K562 (cell line): ENCODE data around the gene TXN2. TPM values are rescaled to one million over a fixed set of nuclear protein-coding genes. Genes with fewer than 3 reads are reported as not detected.

ENCODE experiments used
- ATAC-seq: fragments of 200-7000 bp; cut with Tn5 transposase; 3 replicates; pipeline ENCODE4 v1.9.1; 2020; ENCODE audit warnings: moderate library complexity
- BruUV-seq: library from RNA; stranded (reverse); fragments of 400-500 nt; replicated peaks from 2 replicates; lab custom pipeline; 2021; lab: Mats Ljungman, UMichigan
- CTCF ChIA-PET: fragments of 300-600 bp; formaldehyde crosslinking; extraction: SDS; loops from one replicate; lab custom pipeline; 2021; ENCODE audit warnings: low intra/inter-chr PET ratio; lab: Yijun Ruan, JAX
- POLR2A ChIA-PET: fragments of 300-600, 350-650 bp; sonication (Branson Sonifier 250); formaldehyde crosslinking; extraction: SDS; loops from one replicate; lab custom pipeline; 2021; ENCODE audit warnings: antibody characterized with exemption, inconsistent platforms; lab: Yijun Ruan, JAX
- DNase-seq, 4 experiments: peaks; one replicate each; pipeline versions ENCODE4 v3.0.0 to v3.0.0-alpha.2; 2011 to 2018; ENCODE audit warnings: low spot score in 3 of 4, mixed read lengths in 3 of 4; ENCODE audit errors: extremely low read depth in 1 of 4
- FAIRE-seq: peaks from 2 replicates; lab custom pipeline; 2011; peaks lifted over from hg19 to GRCh38; lab: Jason Lieb, UNC
- H2AFZ ChIP-seq: 2 replicates; pipeline ENCODE4 v1.6.0; 2011; ENCODE audit warnings: low read depth, low read length, control low read depth, inconsistent platforms
- H3K27ac ChIP-seq: fragments of 200-600 bp; 3 replicates; pipeline ENCODE4 v1.8.0; 2011; ENCODE audit warnings: low read depth, mild to moderate bottlenecking, control low read depth, inconsistent platforms, low read length, moderate library complexity, mixed read lengths; ENCODE audit errors: extremely low read depth
- H3K27me3 ChIP-seq, 2 experiments: fragments of 300-600 bp in 1 of 2; 2 replicates in 1 of 2; 3 replicates in 1 of 2; pipeline versions ENCODE4 v1.6.0 to v1.8.0; 2011; ENCODE audit warnings: inconsistent platforms in 2 of 2, low read length in 2 of 2, mild to moderate bottlenecking in 1 of 2, mixed read lengths in 1 of 2, moderate library complexity in 1 of 2; ENCODE audit not compliant: control insufficient read depth in 2 of 2, insufficient read depth in 2 of 2
- H3K36me3 ChIP-seq: fragments of 300-600 bp; 3 replicates; pipeline ENCODE4 v1.8.0; 2011; ENCODE audit warnings: mild to moderate bottlenecking, low read length, inconsistent platforms; ENCODE audit not compliant: control insufficient read depth, insufficient read depth
- H3K4me1 ChIP-seq, 2 experiments: fragments of 200-600 bp in 1 of 2; replicated peaks in 1 of 2; 2 replicates in 1 of 2; 3 replicates in 1 of 2; pipeline versions ENCODE4 v1.5.1 to v1.8.0; 2011; ENCODE audit warnings: inconsistent platforms in 2 of 2, low read length in 2 of 2, mild to moderate bottlenecking in 1 of 2, mixed read lengths in 1 of 2, moderate library complexity in 1 of 2; ENCODE audit not compliant: control insufficient read depth in 2 of 2, insufficient read depth in 2 of 2
- H3K4me2 ChIP-seq: 2 replicates; pipeline ENCODE4 v1.6.1; 2011; ENCODE audit warnings: low read length, control low read depth, inconsistent platforms, mixed read lengths; ENCODE audit not compliant: insufficient read depth
- H3K4me3 ChIP-seq: fragments of 200-600 bp; sonication (generic), shearing (Covaris generic); 2 replicates; pipeline ENCODE4 v1.5.1; 2016; ENCODE audit warnings: control low read depth, inconsistent platforms
- H3K79me2 ChIP-seq: fragments of 200-600 bp; 3 replicates; pipeline ENCODE4 v1.8.0; 2011; ENCODE audit warnings: low read length, inconsistent platforms; ENCODE audit not compliant: control insufficient read depth, insufficient read depth
- H3K9ac ChIP-seq, 2 experiments: 2 replicates each; pipeline versions ENCODE4 v1.6.0 to v1.6.1; 2011; ENCODE audit warnings: low read depth in 2 of 2, low read length in 2 of 2, control low read depth in 1 of 2, inconsistent platforms in 1 of 2, mild to moderate bottlenecking in 1 of 2, mixed read lengths in 1 of 2; ENCODE audit not compliant: insufficient read depth in 1 of 2
- H3K9me1 ChIP-seq: one replicate; pipeline ENCODE4 v1.6.0; 2011; ENCODE audit warnings: inconsistent platforms, mild to moderate bottlenecking, low read length, moderate library complexity; ENCODE audit not compliant: control insufficient read depth, insufficient read depth
- H3K9me3 ChIP-seq: replicated peaks from 2 replicates; pipeline ENCODE4 v1.5.1; 2011; ENCODE audit warnings: low read depth, low read length, inconsistent platforms; ENCODE audit not compliant: control insufficient read depth, insufficient read depth
- H4K20me1 ChIP-seq: replicated peaks from 2 replicates; pipeline ENCODE4 v1.6.1; 2011; ENCODE audit warnings: low read length, inconsistent platforms, mixed read lengths; ENCODE audit not compliant: control insufficient read depth, insufficient read depth
- CBX3 ChIP-seq, 2 experiments: IDR thresholded peaks; 1 replicate in 1 of 2; 2 replicates in 1 of 2; pipeline ENCODE4 v1.6.1; 2012; ENCODE audit warnings: inconsistent platforms in 2 of 2, low read length in 2 of 2, borderline replicate concordance in 1 of 2, control low read depth in 1 of 2
- CBX5 ChIP-seq: IDR thresholded peaks from 2 replicates; pipeline ENCODE4 v1.6.1; 2014; ENCODE audit warnings: low read depth, borderline replicate concordance
- CTCFL ChIP-seq: IDR thresholded peaks from 2 replicates; pipeline ENCODE4 v1.6.1; 2011; ENCODE audit warnings: borderline replicate concordance, low read depth, mild to moderate bottlenecking, moderate library complexity, low read length; ENCODE audit not compliant: insufficient read depth, poor library complexity, severe bottlenecking
- EGR1 ChIP-seq: fragments of 450-650 bp; conservative IDR thresholded peaks from 2 replicates; pipeline ENCODE4 v1.6.1; 2017; ENCODE audit warnings: mild to moderate bottlenecking
- RAD21 ChIP-seq, 2 experiments: fragments of 250-450 bp in 1 of 2; fragments of 450-650 bp in 1 of 2; sonication (Bioruptor Pico) in 1 of 2; formaldehyde crosslinking in 1 of 2; IDR thresholded peaks in 1 of 2; conservative IDR thresholded peaks in 1 of 2; 2 replicates each; pipeline versions ENCODE4 v1.4.0 to v1.8.0; 2020 to 2022; ENCODE audit warnings: mild to moderate bottlenecking in 2 of 2, moderate library complexity in 1 of 2
- SIN3A ChIP-seq, 2 experiments: fragments of 150-350 bp in 1 of 2; IDR thresholded peaks; 2 replicates each; pipeline ENCODE4 v1.6.1; 2011 to 2016; ENCODE audit warnings: borderline replicate concordance in 2 of 2, low read depth in 2 of 2, low read length in 2 of 2, mild to moderate bottlenecking in 2 of 2, moderate library complexity in 2 of 2; ENCODE audit not compliant: control insufficient read depth in 1 of 2
- STAG1 ChIP-seq: sonication (generic); formaldehyde crosslinking; IDR thresholded peaks from 2 replicates; pipeline ENCODE4 v1.5.0; 2020; ENCODE audit warnings: missing genetic modification reagents, borderline replicate concordance
- ZNF133 ChIP-seq: fragments of 250-450 bp; sonication (Bioruptor Pico); IDR thresholded peaks from 2 replicates; pipeline ENCODE4 v1.4.0; 2020; ENCODE audit warnings: mild to moderate bottlenecking
- WGBS: fragments of 100-300 bp; shearing (Covaris generic); methylation state at CpG from one replicate; pipeline ENCODE4 v1.1.6; 2016; ENCODE audit warnings: low coverage, mixed read lengths; ENCODE audit not compliant: insufficient coverage; ENCODE audit errors: missing lambda C conversion rate; 5-methylcytosine and 5-hydroxymethylcytosine counted together
- in situ Hi-C: fragments of 300-500 bp; cut with MboI; formaldehyde crosslinking; loops from 4 replicates; pipeline ENCODE4 v1.15.0; 2018; ENCODE audit warnings: inconsistent platforms, mixed read lengths
- intact Hi-C: fragments of 100-400 bp; cut with micrococcal nuclease; formaldehyde crosslinking; loops from 2 replicates; pipeline ENCODE4 v1.14.2; 2022
- polyA plus RNA-seq, 8 experiments: library from polyadenylated mRNA; depleted of rRNA in 4 of 8; stranded (reverse) in 5 of 8; unstranded in 3 of 8; fragments of >200 nt; fragmentation: Nextera tagmentation in 2 of 8; fragmentation: Illumina TruSeq in 1 of 8; extraction: Ambion mirVana in 2 of 8; extraction: Trizol in 1 of 8; gene quantifications; 2 replicates each; pipeline versions ENCODE4 v1.2.1 to v1.2.3, GENCODE V29; 2011 to 2014; ENCODE audit warnings: inconsistent platforms in 1 of 8, missing spikeins in 1 of 8
- total RNA-seq, 7 experiments: library from RNA; depleted of rRNA in 6 of 7; stranded (reverse); fragments of >200 nt in 6 of 7; fragmentation: Illumina TruSeq in 2 of 7; extraction: Trizol in 2 of 7; gene quantifications; 2 replicates each; pipeline versions ENCODE4 v1.2.1 to v1.2.3, GENCODE V29; 2011 to 2021; ENCODE audit warnings: low replicate concordance in 1 of 7
- TF ChIP-seq, protein P1 (sequence below): sonication (generic); IDR thresholded peaks from 2 replicates; pipeline ENCODE4 v1.6.1; 2016
- TF ChIP-seq, protein P2 (sequence below): fragments of 450-650 bp; IDR thresholded peaks from 2 replicates; pipeline ENCODE4 v1.6.1; 2018; ENCODE audit warnings: mild to moderate bottlenecking, low read depth; ENCODE audit not compliant: partially characterized antibody

TXN2 gene
- total and polyA plus RNA-seq, 9 of the 15 experiments (the other 6 are each of a cell fraction or from before 2014, with no cell fraction given): 48.5 to 399 (median 118) TPM

GRCh38 chr22:36491155-36491554 is 9.7 kb upstream of the TXN2 start (continued):
- TF ChIP-seq, protein P1, sequence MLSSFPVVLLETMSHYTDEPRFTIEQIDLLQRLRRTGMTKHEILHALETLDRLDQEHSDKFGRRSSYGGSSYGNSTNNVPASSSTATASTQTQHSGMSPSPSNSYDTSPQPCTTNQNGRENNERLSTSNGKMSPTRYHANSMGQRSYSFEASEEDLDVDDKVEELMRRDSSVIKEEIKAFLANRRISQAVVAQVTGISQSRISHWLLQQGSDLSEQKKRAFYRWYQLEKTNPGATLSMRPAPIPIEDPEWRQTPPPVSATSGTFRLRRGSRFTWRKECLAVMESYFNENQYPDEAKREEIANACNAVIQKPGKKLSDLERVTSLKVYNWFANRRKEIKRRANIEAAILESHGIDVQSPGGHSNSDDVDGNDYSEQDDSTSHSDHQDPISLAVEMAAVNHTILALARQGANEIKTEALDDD: no peak
- TF ChIP-seq ZNF133 (CRISPR knock-in tag): no peak

DNA sequence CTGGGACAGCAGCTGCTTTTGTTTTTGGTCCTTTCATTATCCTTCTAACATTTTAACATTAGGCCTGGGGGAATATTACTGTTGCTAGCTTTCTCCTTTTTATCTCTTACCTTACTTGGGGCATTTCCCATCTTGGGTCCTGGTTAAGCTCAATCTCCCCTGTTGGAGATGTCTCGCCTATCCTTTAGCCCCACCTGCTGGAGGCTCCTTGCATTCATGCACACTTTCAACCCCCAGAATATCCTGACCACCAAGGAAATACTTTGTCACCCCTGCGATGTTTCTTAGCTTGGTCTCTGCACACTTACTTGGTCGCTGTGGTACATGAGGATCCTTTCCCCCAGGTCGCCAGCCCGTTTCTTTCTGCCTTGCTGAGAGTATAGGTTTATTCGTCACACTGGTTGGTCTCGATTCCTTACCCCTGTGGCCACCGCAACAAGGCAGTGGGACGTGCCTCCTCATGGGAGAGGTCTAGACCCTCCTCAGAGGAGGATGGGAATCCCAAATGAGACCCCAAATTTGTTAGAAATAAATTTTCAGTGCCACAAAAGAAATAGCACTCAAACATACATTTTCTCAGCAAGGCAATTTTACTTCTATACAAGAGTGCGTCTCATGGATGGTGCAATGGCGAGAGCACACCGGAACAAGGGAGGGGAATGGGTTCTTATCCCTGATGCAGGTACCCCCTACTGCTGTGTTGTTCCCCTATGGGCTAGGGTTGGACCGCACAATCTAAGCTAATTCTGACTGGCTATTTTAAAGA is 5.4 kb upstream of the TXN2 start:
- WGBS: 83% methylated on average over 13 of the region's 13 CpGs
- H3K9ac ChIP-seq: no peak overlapping the region
- H3K9me3 ChIP-seq: peaks cover 8% of the 10 kb centered on the region
- POLR2A ChIA-PET: interaction anchor here (0.7 to 1.1 kb wide), 2 partner anchors 11 to 247 kb away, joined by 3 to 5 read pairs; partner anchors contain the start of gene APOL2
- FAIRE-seq (peak; percentile 79), DNase-seq (peak in 2 of 4 experiments; percentile 22 to 61), ATAC-seq (0 out of 3 replicates have a peak, but pooled peaks have one; percentile 26)
- no peak overlapping the region for H3K4me2 ChIP-seq
- BruUV-seq: no TSS peak
- H3K36me3 ChIP-seq: peaks cover 41% of the 10 kb centered on the region; the same call in 2 of the 3 replicates
- no peak overlapping the region for H2AFZ ChIP-seq
- no peaks in the 10 kb centered on the region for H3K27me3 ChIP-seq
- no peaks in the 10 kb centered on the region for H3K9me1 ChIP-seq
- intact Hi-C loops: no loop called here
- no peaks in the 10 kb centered on the region for H3K79me2 ChIP-seq
- H3K4me1 ChIP-seq: peaks cover 0 to 7% of the 10 kb centered on the region in 2 experiments; a peak in 3 of 5 replicates
- no peak overlapping the region for H3K4me3 ChIP-seq
- no peaks in the 10 kb centered on the region for H4K20me1 ChIP-seq
- CTCF ChIA-PET: interaction anchor here (1.1 kb wide), 1 partner anchor 185 kb away, joined by 5 read pairs; no protein-coding TSS in a partner anchor
- in situ Hi-C loops: no loop called here
- no peak overlapping the region for H3K27ac ChIP-seq
- TF ChIP-seq EGR1 (no peak), CTCFL (no peak), STAG1 (CRISPR knock-in tag) (peak; percentile 63; the same call in 1 of the 2 replicates), RAD21 (CRISPR knock-in tag; conservative IDR thresholded peaks at IDR 0.05 in 1 of 2, IDR thresholded peaks at IDR 0.05 in 1 of 2) (peak; percentile 31 to 69; a peak in 3 of 4 replicates), CBX3 (IDR thresholded peaks at IDR 0.05; ENCODE audit: borderline replicate concordance in 1 of 2, low read length in 2 of 2) (peak in 1 of 2 experiments; percentile 85; a peak in 1 of 3 replicates), SIN3A (IDR thresholded peaks at IDR 0.05; ENCODE audit: borderline replicate concordance in 2 of 2, control insufficient read depth in 1 of 2, low read depth in 2 of 2, low read length in 2 of 2) (no peak), CBX5 (peak; percentile 62; the same call in 1 of the 2 replicates)
- TF ChIP-seq, protein P2, sequence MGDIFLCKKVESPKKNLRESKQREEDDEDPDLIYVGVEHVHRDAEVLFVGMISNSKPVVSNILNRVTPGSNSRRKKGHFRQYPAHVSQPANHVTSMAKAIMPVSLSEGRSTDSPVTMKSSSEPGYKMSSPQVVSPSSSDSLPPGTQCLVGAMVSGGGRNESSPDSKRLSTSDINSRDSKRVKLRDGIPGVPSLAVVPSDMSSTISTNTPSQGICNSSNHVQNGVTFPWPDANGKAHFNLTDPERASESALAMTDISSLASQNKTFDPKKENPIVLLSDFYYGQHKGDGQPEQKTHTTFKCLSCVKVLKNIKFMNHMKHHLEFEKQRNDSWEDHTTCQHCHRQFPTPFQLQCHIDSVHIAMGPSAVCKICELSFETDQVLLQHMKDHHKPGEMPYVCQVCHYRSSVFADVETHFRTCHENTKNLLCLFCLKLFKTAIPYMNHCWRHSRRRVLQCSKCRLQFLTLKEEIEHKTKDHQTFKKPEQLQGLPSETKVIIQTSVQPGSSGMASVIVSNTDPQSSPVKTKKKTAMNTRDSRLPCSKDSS: peak; percentile 61
